GM12865 (cell line): ENCODE measurements around the gene SCN7A.

Experiments
- DNase-seq: peaks from one replicate; pipeline ENCODE4 v3.0.0; 2010; ENCODE audit warnings: low read depth
- H3K4me3 ChIP-seq: 2 replicates; pipeline ENCODE4 v1.5.1; 2011; ENCODE audit warnings: mild to moderate bottlenecking, low read depth, low read length, control low read depth
- CTCF ChIP-seq: IDR thresholded peaks from 2 replicates; pipeline ENCODE4 v1.5.1; 2011; ENCODE audit warnings: low read length, control low read depth, low read depth, inconsistent platforms; ENCODE audit not compliant: insufficient read depth; ENCODE audit errors: missing control alignments

The SCN7A gene

GRCh38 chr2:166454006-166454595, 39.9 kb downstream of the SCN7A start:
- H3K4me3 ChIP-seq = no peak overlapping the region
- no peak for TF ChIP-seq CTCF
- DNase-seq = no peak

GRCh38 chr2:166451468-166451867, 42.6 kb downstream of the SCN7A start:
- no peak for TF ChIP-seq CTCF
- H3K4me3 ChIP-seq = no peak overlapping the region
- no peak for DNase-seq

- H3K4me3 ChIP-seq = no peak overlapping the region
- DNase-seq = no peak
- no peak for TF ChIP-seq CTCF
Observed at GRCh38 chr2:166449439-166449838, 44.6 kb downstream of the SCN7A start.

- TF ChIP-seq CTCF = no peak
- no peak overlapping the region for H3K4me3 ChIP-seq
- no peak for DNase-seq
Observed at GRCh38 chr2:166448106-166448505, 45.9 kb downstream of the SCN7A start.

- no peak for DNase-seq
- H3K4me3 ChIP-seq = no peak overlapping the region
- TF ChIP-seq CTCF = no peak
Observed at GRCh38 chr2:166444306-166444705, 49.7 kb downstream of the SCN7A start.

GRCh38 chr2:166440313-166440712, 53.7 kb downstream of the SCN7A start:
- no peak for DNase-seq
- TF ChIP-seq CTCF = no peak
- no peak overlapping the region for H3K4me3 ChIP-seq

GRCh38 chr2:166439078-166439477, 55.0 kb downstream of the SCN7A start:
- no peak overlapping the region for H3K4me3 ChIP-seq
- no peak for DNase-seq
- no peak for TF ChIP-seq CTCF
